HG02970 (cell line): ENCODE data around the gene ALPL.
"Not testable (repeated sequence)": the region's sequence is repeated elsewhere in the genome, so short reads cannot be mapped to it uniquely, and the experiment has no call there.

Experiments used
- ATAC-seq: cut with Tn5 transposase; IDR thresholded peaks from one replicate; pipeline ENCODE4 v1.9.1; 2021; ENCODE audit warnings: mild to moderate bottlenecking, moderate library complexity, moderate number of reproducible peaks; ENCODE audit not compliant: unreplicated experiment, low FRiP score

ALPL gene

DNA sequence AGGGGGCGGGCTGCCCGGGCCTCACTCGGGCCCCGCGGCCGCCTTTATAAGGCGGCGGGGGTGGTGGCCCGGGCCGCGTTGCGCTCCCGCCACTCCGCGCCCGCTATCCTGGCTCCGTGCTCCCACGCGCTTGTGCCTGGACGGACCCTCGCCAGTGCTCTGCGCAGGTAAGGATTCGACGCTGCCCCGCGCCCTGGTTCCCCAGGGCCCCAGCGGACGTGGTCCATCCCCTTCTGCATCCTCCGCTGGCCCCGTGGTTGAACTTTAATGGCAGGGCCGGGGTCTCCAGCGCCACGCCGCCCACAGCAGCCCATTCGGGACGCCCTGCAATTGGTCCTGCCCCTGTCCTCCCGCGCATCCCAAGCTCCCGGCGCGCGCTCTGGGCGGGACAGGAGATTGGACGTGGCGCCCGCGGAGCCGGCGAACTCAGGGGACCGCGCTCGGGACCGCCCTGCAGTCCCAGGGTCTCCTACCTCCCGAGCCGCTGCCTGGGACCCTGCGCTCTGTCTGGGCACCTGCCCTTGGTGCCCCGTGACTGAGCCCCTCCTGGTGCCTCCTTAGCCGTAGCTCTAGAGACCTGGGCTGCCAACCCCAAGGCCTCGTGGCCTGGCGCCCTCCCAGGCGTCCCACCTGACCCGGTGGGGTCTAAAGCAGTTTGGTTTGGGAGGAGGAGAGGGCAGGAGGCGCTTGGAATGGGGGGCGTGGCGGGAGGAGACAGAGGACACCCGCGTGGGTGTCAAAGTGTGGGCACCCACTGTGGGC, at the start of gene ALPL:
TSS of gene ALPL (plus strand) at position 73 of the 762 bp plus-strand sequence. CDS start 44,659 bp downstream, outside the sequence.
- no peak for ATAC-seq

DNA sequence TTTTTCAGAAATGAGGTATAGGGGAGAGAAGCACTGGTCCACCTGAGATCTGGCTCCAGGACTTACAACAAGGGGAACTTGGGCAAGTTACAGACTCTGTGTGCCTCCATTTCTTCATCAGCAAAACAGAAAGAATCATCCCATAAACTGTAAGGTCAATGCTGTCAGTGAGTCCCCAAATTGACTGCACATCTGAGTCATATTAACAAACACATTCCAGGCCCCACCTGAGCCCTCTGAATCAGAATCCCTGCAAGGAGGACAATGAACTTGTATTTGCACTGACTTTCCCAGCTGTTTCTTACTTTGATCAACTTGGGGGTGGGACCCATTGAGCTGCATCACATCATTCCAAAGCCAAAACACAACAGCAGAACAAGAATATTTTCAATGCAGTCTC, 44.1 kb upstream of the ALPL start:
- not testable (repeated sequence) for ATAC-seq

DNA sequence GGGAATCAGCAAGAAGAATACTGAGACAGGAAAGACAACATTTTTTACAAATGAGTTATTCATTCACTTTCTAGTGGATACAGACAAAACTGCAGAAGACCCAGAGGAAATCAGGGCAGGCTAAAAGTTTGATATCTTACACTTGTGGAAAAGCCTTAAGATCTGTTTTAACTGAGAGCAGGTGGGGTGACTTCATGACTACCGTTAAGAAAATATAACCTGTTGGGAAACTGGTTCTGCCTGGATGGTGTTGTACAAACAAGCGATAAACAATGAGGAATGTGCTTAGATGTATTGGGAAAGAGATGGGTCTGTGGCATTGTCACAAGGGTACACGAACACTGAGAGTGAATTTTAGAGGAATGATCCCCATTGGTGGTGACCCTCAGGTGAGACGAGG, 41.3 kb upstream of the ALPL start:
- not testable (repeated sequence) for ATAC-seq

DNA sequence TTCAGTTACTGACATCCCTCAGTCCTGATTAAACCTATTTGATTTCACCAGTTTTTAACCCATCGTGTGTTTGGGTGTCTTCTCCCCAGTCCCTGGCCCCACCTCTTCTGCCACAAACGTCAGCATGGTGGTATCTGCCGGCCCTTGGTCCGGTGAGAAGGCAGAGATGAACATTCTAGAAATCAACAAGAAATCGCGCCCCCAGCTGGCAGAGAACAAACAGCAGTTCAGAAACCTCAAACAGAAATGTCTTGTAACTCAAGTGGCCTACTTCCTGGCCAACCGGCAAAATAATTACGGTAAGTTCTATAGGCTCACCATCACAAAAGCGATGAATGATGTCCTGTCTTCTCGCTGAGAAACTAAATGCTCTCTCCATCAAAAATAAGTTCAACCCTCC, 40.6 kb upstream of the ALPL start:
- ATAC-seq = no peak

DNA sequence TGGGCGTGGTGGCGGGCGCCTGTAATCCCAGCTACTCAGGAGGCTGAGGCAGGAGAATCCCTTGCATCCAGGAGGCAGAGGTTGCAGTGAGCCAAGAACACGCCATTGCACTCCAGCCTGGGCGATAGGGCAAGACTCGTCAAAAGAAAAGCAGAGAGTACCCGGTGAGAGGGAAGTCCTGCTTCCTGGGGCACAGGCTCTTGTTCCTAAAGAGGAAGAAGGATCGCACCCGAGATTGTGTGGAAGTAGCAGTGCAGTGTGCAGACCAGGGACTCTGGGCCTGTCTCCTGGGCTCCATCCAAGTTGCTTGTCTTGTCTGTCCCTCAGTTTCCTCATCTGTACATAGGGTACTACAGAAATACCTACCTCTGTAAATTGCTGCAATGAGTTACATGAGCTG, 39.6 kb upstream of the ALPL start:
- no peak for ATAC-seq

DNA sequence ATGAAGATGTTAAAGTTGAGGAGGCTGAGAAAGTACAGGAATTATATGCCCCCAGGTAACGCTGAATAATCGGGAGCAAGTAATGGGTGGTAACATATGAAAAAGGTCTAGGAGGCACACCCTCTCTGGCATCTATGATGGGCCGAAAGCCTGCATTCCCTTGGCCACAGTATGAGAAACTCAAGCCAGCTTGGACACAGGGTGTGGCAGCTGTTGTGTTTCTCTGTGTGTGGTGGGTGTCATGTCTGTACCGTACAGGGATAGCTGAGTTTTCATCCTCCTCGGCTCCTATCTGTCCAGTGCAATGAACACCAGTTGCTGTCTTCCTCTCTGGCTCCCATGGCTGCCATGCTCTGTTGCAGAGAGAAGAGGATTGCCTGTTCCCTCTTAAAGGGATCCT, 36.4 kb upstream of the ALPL start:
- no peak for ATAC-seq

DNA sequence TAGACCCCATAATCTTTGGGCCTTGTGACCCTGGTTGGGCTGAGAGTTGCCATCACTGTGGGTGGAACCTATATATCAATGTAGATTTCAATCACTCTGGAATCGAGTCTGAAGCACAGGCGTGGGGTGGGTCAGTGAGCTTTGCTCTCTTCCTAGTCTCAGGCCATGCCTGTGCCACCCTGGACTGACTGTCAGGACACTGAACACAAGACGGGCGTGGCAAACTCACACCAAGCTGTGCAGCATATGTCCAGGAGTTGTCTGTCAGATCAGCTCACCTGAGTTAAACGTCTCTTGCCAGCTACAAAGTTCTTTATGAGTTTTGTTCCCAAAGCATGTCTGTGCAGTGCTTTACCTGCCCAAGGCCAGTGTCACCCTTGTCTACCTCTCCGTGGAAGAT, 30.9 kb upstream of the ALPL start:
- ATAC-seq = no peak

DNA sequence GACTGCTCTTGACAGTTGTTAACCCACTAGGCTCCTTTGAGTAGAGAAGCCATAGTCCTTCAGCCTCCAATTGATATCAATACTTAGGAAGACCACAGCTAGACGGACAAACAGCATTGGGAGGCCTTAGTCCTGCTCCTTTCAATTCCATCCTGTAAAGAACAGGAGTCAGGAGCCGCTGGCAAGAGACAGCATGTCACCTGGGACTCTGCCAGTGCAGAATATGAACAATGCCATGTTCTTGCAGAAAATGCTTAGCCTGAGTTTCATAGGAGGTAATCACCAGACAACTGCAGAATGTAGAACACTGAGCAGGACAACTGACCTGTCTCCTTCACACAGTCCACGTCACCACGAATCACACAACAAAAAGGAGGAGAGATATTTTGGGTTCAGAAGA, 25.3 kb upstream of the ALPL start:
- not testable (repeated sequence) for ATAC-seq

DNA sequence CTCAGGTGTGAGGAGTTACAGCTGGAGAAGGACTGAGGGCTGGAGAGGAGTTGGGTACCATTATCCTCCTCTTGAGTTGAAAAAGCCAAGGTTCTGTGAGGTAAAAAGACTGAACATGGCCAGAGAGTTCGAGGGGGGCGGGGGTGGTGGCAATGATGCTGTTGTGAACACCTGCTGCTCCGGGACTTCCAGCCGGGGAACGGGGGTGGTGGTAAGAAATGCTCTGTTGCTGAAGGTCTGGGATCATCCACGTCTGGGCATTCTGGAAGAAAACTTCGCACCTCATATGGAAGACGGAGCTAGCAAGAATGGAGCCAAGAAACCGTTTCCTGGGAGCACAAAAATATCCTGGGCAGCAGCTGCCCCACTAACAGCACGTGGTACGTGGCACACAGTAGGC, 20.1 kb upstream of the ALPL start:
- ATAC-seq = no peak

DNA sequence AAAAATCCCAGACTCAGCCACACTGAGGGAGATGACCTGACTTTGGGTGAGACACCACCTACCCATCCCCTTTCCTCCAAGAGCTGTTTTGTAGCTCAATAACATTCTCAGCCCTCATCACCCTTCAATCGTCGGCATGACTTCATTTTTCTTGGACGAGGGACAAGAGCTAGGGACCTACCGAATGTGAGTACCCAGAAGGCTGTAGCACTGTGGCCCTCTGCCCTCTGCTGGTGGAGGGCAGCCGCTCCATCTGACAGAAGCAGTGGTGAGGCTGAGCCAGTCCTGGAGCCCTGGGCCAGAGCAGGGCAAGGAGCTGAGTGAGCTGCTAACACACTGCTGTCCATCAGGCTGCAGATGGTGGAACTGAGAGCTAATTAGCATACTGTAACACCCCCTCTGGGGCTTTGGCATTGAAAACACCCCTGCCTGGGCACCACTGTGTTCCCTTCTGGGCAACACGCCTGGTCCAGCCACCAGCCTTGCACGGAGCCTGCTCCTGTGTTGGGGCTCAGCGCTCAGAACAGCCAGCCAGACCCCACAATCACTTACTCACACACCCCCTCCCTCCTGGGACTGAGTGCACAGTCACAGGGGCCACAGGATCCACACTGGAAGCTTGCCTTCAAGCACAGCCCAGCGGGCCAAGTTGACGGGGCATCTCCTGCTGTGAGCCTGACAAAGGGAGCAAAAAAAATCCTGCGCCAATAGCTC, 18.3 kb upstream of the ALPL start:
- ATAC-seq = no peak

DNA sequence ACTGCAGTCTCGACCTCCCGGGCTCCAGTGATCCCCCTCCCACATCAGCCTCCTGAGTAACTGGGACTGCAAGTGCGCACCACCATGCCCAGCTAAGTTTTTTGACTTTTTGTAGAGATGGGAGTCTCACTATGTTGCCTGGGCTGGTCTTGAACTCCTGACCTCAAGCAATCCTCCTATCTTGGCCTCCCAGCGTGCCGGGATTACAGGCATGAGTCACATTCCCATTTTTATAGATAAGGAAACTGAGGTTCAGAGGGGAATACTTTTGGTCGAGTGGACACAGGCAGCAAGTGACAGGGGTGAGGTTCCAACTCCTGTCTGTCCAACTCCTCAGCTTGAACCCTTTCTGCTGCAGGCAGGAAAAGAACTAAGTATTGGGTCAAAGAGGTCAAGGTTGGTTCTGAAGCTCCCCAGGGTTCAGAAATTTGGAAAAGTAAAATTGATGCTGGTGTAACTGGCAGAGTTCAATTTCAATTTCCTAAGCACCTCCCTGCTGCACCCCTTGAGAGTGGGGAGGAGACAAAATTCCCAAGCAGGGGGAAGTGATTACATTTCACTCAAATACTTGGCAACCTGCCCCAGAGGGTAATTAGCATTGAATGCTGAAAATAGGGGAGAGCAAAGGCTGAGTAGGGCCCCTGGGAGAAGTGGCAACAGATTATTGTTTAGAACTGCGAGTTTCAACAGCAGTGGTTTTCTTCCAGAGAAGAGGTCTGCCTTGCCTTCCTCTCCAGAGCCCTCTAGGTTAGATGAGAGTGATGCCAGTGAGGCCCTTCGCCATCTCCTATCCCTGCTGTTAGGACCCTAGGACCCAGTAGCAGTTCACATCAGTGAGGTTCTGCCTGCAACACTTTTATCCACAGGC, 17.5 kb upstream of the ALPL start:
- ATAC-seq = no peak

DNA sequence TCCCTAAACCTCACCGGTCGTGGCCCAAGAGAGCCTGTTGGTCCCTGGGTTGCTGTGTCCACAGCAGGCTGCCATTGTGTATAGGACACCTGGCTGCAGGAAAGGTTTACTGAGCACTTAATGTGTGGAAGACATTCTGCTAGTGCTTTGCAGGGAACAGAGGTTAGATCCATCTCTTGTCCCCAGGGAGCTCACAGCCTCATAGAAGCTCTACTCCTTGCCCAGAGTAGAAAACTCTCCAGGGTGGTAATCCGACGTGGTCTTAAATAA, 16.9 kb upstream of the ALPL start:
- no peak for ATAC-seq

DNA sequence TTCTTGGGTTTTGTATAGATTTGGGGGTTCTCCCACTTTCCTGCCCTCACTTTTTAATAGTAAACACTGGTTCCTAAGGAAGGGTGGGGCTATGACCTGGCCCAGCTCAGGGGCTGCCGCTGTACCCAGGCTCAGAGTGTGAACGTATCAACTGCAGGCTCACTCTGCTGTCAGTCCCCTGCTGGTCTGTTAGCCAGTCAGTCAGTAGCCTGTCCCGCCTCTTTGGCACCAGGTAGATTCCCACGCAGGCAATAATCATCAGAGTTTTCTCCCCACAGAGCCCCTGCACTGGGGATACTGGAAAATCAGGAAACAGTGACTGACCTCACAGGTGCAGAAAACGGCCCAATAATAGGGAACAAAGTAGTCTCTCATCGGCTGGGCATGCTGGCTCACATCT, 15.0 kb upstream of the ALPL start:
- ATAC-seq = no peak

DNA sequence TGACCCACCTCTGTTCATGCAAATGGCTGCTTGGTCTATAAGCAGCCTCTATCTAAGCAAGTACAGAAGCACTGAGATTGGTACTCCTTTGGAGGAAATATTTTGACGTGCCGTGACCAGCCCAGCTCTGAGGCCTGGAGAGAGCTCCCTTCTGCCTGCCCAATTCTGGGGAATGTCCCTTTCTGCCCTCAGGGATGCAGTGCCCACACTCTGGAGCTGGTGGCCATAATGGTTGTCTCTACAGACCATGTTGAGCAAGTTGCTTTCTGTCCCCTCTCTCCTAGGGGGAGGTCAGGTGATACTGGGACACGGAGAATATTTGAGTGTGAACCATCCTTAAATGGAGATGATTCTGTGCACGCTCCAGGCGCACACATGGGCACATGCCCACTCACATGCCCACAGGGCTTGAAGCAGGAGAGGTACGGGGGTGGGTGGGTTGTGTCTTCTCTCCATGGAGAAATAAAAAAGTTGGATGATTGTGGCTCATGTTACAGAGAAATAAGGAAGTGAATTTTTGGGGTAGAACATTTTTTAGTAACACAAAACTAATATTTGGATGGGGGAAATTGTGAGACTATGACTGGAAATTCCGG, 13.9 kb upstream of the ALPL start:
- no peak for ATAC-seq

DNA sequence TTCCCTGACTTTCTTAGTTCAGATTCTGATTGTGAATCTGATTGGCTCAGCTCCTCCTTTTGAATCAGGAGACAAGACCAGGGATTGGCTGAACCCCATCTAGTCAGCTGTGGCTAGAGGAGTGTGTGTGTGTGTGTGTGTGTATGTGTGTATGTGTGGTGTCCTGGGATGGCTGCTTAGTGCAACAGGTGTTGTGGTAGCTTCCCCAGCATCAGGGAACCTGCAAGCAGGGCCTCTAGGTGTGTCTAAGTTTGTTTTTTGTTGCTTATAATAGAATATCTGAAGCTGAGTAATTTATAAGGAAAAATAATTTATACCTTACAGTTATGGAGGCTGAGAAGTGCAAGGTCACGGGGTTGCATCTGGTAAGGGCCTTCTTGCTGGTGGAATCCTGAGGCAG, 13.2 kb upstream of the ALPL start:
- ATAC-seq = no peak

DNA sequence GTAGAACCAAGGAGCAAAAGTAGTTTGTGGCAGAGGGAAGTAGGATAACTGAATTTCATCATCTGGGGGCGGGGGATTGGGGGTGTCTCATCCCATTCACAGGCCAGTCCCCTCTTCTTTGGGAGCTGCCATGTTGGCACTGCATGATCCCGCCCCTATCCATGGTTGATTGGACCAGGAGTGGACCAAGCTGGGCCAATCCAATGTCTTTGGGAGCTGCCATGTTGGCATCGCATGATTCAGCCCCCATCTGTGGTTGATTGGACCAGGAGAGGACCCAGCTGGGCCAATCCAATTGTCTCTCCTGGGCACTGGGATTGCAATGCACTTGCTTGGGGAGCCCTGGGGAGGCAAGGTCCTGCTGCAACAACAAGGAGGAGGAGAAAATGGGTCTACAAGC, 12.3 kb upstream of the ALPL start:
- ATAC-seq = no peak

DNA sequence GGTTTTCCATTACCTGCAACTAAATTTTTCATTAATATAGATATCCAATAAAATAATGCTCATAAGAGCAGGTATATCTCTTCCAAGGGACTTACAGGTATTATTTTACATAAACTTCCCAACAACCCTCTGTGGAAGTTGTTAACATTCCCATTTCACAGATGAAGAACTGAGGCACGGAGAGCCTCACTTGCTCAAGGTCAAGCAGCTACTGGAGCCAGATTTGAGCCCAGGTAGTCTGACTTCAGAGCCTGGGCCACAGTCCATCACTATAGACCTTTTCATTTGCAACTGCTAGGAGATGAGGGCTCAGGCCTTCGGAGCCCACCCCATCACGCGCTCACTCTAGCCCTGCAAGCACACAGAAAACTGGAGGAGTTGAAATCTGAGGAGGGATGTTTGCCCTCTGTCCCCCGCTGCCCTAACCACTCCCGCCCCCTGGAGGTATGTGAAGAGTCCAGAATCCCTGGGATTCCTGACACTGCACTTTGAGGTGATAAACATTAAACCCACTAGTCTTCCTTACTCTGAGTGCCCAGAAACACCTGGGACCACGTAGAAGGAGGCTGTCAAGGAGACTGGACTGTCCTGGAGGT, 11.7 kb upstream of the ALPL start:
- no peak for ATAC-seq

DNA sequence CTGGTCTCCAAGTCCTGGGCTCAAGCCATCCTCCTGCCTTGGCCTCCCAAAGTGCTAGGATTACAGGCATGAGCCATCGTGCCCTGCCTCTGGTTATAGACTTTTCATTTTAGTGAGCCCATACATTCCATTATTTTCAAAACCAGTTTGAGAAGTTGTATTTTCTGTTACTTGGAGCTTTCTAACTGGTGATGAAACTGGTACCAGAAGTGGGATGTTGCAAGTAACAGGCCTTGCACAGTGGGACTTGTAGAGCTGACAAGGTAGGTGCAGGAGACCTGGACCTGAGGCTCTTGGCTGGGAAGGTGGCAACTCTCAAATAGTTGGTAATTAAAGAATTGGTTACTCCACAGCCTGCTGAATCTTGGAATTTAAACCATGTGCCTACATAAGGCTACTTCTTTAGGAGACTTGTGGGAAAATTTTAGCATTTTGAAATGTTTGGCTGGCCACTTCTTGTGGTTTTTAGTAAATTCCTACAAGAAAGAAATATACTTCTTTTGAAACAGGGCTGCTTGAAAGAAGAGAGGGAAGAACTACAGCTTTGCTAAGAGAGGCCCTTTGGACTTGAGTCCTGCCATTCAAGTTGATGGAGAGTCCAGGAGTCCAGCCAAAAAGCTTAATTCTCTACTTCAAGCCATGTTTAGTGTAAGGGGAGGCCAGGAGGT, 9.8 kb upstream of the ALPL start:
- no peak for ATAC-seq

DNA sequence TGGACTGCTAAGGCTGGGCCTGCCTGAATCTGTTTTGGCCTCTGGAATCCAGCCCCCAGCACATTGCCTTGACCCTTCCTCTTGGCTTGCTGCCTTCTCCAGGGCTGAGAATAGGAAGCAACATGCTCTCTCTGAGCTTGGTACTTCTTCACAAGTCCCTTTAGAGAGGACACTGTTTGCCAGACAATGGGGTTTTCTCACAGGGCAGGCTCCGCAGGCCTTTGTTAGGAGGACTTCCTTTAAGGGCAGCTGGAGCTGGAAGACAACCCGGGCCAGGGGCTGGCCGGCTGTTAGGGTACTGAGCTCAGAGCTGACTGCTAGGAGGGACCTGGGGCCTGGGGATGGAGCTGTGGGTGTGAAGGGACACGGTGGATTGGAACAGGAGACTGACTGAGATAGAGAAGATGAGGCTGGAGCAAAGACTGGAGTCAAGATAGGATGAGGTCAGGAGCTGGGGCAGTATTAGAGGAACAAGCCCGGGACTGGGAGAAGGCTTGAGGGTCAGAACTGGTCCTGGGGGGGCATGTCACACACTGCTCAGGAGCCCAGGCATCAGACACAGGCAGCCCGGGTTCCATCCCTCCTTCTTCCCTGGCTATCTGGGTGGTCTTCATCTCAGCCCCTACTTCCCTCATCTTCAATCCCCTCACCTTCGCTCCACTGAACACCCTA, 5.4 kb upstream of the ALPL start:
- ATAC-seq = no peak

DNA sequence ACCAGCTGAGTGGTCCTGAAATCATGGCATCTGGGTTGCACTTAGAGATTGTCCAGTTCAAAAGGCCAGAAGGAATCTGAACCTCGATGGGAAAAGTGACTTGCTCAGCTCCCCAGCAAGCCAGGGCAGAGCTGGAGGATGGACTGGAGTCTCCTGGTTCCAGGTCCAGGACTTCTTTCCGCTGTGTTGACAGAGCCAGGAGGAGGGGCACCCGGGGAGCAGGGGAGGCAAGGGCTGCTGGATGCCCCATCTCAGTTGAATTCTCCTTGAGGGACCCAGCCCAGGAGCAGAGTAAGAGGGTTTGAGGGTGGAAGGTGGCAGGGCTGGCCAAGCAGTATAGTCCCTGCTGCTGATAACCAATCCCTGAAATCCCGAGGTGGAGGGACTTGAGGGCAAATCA, 2.4 kb upstream of the ALPL start:
- ATAC-seq = no peak
